ENCODE results near the gene JAG2.

JAG2 gene

DNA sequence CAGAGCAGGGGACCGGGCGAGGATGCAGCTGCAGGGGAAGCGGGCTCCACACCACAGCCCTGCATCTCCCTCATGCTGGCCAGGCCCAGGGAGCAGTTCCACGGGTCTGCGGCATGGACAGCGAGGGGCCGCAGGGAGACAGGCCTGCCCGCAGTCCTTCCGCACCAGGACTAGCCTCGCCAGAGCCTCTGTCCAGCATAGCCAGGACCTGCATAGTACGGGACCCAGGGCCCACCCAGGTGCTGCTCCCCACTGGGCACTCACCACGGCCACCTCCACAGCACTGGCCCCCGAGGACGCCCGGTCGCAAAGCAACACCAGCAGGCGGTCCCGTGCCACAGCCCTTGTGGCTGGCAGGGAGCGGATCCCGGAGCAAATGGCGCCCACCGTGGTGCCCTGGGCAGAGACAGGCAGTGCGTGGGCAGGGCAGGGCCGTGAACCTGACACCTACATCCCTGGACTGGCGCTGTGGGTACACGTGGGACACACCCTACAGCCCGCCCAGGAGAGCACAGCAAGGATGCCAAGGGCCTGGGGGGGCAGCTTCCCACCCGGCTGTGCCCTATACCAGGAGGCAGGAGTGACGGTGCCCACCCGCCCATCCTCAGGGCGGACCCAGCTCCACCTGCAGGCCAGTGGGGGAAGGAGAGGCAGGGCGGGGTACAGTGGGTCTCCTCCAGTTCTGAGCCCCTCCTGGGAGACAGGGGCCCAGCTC lies 23.8 kb downstream of the JAG2 start:
- no peaks in the 10 kb centered on the region for H3K27me3 ChIP-seq (ENCODE audit: insufficient read depth, low read length, poor library complexity)
- H3K4me2 ChIP-seq (ENCODE audit: insufficient read depth, low read length) = no peak overlapping the region
- H4K20me1 ChIP-seq (ENCODE audit: insufficient read depth, low read length) = no peaks in the 10 kb centered on the region; the same call in 1 of the 2 replicates
- no peak overlapping the region for H3K4me3 ChIP-seq (ENCODE audit: low read depth in 1 of 2, low read length in 2 of 2)
- TF ChIP-seq EZH2 (IDR thresholded peaks at IDR 0.05; ENCODE audit: borderline replicate concordance, low read depth, low read length, severe bottlenecking) (no peak), CTCF (IDR thresholded peaks at IDR 0.05; ENCODE audit: borderline replicate concordance, extremely low read depth, low read length, poor library complexity, severe bottlenecking) (peak; percentile 21)
- no peaks in the 10 kb centered on the region for H3K36me3 ChIP-seq (ENCODE audit: insufficient read depth, low read length)
- H3K79me2 ChIP-seq (ENCODE audit: insufficient read depth, low read length) = no peaks in the 10 kb centered on the region
- DNase-seq (no peak), ATAC-seq (ENCODE audit: insufficient read depth, low read depth) (no peak)
- H2AFZ ChIP-seq (ENCODE audit: low read depth, low read length) = no peak overlapping the region
- H3K27ac ChIP-seq (ENCODE audit: low read length) = no peak overlapping the region
- no peak overlapping the region for H3K9ac ChIP-seq (ENCODE audit: low read depth, low read length)
- H3K9me3 ChIP-seq (ENCODE audit: insufficient read depth, low read length, severe bottlenecking) = peaks cover 5% of the 10 kb centered on the region
- H3K4me1 ChIP-seq (ENCODE audit: insufficient read depth, low read length) = no peaks in the 10 kb centered on the region

DNA sequence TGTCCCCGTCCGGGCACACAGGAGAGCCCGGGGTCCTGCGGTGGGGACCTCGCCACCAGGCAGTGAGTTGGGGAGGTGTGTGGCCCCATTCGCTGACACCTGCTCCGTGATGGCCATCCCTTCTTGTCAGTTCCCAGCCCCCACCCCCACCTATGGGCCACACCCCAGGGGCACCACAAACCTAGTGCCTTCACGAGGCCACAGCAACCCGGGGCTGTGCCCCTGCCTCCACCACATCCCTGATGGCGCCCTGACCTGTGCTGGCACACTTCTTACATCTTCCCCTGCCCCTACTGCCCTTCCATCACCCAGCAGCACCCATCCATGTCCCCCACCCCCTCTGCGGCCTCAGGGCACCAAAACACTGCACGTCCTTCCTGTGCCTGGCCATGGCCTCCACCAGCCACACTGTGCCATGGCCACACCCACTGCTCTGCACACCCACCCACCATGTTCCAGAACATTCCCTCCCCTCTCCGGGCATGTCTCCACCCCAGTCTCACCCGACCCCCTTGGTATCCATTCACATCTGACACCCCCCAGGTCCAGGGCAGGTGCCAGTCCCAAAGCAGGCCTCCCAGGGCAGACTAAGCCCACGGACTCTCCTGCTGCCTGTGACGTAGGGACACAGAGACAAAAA lies 24.4 kb downstream of the JAG2 start:
- H3K4me3 ChIP-seq (ENCODE audit: low read depth in 1 of 2, low read length in 2 of 2) = no peak overlapping the region

DNA sequence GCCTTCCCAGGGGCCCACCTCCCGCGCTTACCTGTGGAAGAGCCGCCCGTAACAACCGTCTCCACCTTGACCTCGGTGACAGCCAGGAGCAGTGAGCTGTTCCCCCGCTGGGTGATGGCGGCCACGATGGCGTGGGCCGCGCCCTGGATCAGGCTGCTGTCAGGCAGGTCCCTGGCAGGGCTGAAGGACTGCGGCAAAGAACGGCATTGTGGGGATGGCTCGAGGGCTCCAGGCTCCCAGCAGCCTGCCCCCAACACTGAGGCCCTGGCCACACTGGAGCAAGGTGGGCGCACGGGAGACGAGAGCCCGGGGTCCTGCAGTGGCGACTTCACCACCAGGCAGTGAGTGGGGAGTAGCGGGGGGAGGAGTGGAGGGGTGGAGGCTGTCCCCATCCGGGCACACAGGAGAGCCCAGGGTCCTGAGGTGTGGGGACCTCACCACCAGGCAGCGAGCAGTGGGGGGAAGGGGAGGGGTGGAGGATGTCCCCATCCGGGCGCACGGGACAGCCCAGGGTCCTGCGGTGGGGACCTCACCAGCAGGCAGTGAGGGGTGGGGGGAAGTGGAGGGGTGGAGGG lies 25.0 kb downstream of the JAG2 start:
- no peaks in the 10 kb centered on the region for H3K27me3 ChIP-seq (ENCODE audit: insufficient read depth, low read length, poor library complexity)
- no peak overlapping the region for H3K9ac ChIP-seq (ENCODE audit: low read depth, low read length)
- H3K4me2 ChIP-seq (ENCODE audit: insufficient read depth, low read length) = no peak overlapping the region
- no peak overlapping the region for H3K27ac ChIP-seq (ENCODE audit: low read length)
- no peaks in the 10 kb centered on the region; the same call in 1 of the 2 replicates for H4K20me1 ChIP-seq (ENCODE audit: insufficient read depth, low read length)
- no peak overlapping the region for H2AFZ ChIP-seq (ENCODE audit: low read depth, low read length)
- no peak for TF ChIP-seq CTCF (IDR thresholded peaks at IDR 0.05; ENCODE audit: borderline replicate concordance, extremely low read depth, low read length, poor library complexity, severe bottlenecking)
- TF ChIP-seq EZH2 (IDR thresholded peaks at IDR 0.05; ENCODE audit: borderline replicate concordance, low read depth, low read length, severe bottlenecking) = no peak
- H3K79me2 ChIP-seq (ENCODE audit: insufficient read depth, low read length) = no peaks in the 10 kb centered on the region
- no peak for ATAC-seq (ENCODE audit: insufficient read depth, low read depth)
- peaks cover 10% of the 10 kb centered on the region for H3K9me3 ChIP-seq (ENCODE audit: insufficient read depth, low read length, severe bottlenecking)
- H3K4me3 ChIP-seq (ENCODE audit: low read depth in 1 of 2, low read length in 2 of 2) = no peak overlapping the region
- no peak for DNase-seq
- H3K4me1 ChIP-seq (ENCODE audit: insufficient read depth, low read length) = no peaks in the 10 kb centered on the region
- H3K36me3 ChIP-seq (ENCODE audit: insufficient read depth, low read length) = no peaks in the 10 kb centered on the region

More for the DNA sequence above, 24.4 kb downstream of the JAG2 start:
- H3K9me3 ChIP-seq (ENCODE audit: insufficient read depth, low read length, severe bottlenecking) = peaks cover 10% of the 10 kb centered on the region
- no peaks in the 10 kb centered on the region for H3K27me3 ChIP-seq (ENCODE audit: insufficient read depth, low read length, poor library complexity)
- H3K79me2 ChIP-seq (ENCODE audit: insufficient read depth, low read length) = no peaks in the 10 kb centered on the region
- H3K36me3 ChIP-seq (ENCODE audit: insufficient read depth, low read length) = no peaks in the 10 kb centered on the region
- DNase-seq (no peak), ATAC-seq (ENCODE audit: insufficient read depth, low read depth) (no peak)
- no peaks in the 10 kb centered on the region; the same call in 1 of the 2 replicates for H4K20me1 ChIP-seq (ENCODE audit: insufficient read depth, low read length)
- H3K27ac ChIP-seq (ENCODE audit: low read length) = no peak overlapping the region
- no peaks in the 10 kb centered on the region for H3K4me1 ChIP-seq (ENCODE audit: insufficient read depth, low read length)
- no peak overlapping the region for H2AFZ ChIP-seq (ENCODE audit: low read depth, low read length)
- H3K9ac ChIP-seq (ENCODE audit: low read depth, low read length) = no peak overlapping the region
- H3K4me2 ChIP-seq (ENCODE audit: insufficient read depth, low read length) = no peak overlapping the region
- TF ChIP-seq EZH2 (IDR thresholded peaks at IDR 0.05; ENCODE audit: borderline replicate concordance, low read depth, low read length, severe bottlenecking) (no peak), CTCF (IDR thresholded peaks at IDR 0.05; ENCODE audit: borderline replicate concordance, extremely low read depth, low read length, poor library complexity, severe bottlenecking) (no peak)

Data from DND-41 (cell line).